ENCODE data around the gene OR6M1. TPM values are rescaled to one million over a fixed set of nuclear protein-coding genes. Genes with fewer than 3 reads are reported as not detected.

Gene OR6M1
- total RNA-seq, 6 experiments from 2014 or later = not detected

- no peaks in the 10 kb centered on the region for H3K36me3 Mint-ChIP-seq (ENCODE audit: low read depth)
- no peaks in the 10 kb centered on the region for H3K4me1 Mint-ChIP-seq (ENCODE audit: low read depth)
- H3K4me3 Mint-ChIP-seq = no peak overlapping the region
- no peak overlapping the region for H3K27ac Mint-ChIP-seq
- TF ChIP-seq CTCF (IDR thresholded peaks at IDR 0.05) = no peak
- DNase-seq = no peak
- no peaks in the 10 kb centered on the region for H3K9me3 Mint-ChIP-seq
- no peaks in the 10 kb centered on the region; the same call in 1 of the 2 replicates for H3K27me3 Mint-ChIP-seq (ENCODE audit: insufficient read depth)
These were observed 30.2 kb downstream of the OR6M1 start for GRCh38 chr11:123775715-123776549.

- no peaks in the 10 kb centered on the region; the same call in 1 of the 2 replicates for H3K27me3 Mint-ChIP-seq (ENCODE audit: insufficient read depth)
- H3K36me3 Mint-ChIP-seq (ENCODE audit: low read depth) = no peaks in the 10 kb centered on the region
- H3K4me3 Mint-ChIP-seq = no peak overlapping the region
- H3K27ac Mint-ChIP-seq = no peak overlapping the region
- no peak for DNase-seq
- no peaks in the 10 kb centered on the region for H3K9me3 Mint-ChIP-seq
- TF ChIP-seq CTCF (IDR thresholded peaks at IDR 0.05) = no peak
- no peaks in the 10 kb centered on the region for H3K4me1 Mint-ChIP-seq (ENCODE audit: low read depth)
These were observed 30.9 kb downstream of the OR6M1 start for GRCh38 chr11:123775289-123775688.

GRCh38 chr11:123773959-123774358 lies 32.2 kb downstream of the OR6M1 start:
- no peaks in the 10 kb centered on the region for H3K4me1 Mint-ChIP-seq (ENCODE audit: low read depth)
- no peak overlapping the region for H3K4me3 Mint-ChIP-seq
- no peaks in the 10 kb centered on the region for H3K36me3 Mint-ChIP-seq (ENCODE audit: low read depth)
- no peak for TF ChIP-seq CTCF (IDR thresholded peaks at IDR 0.05)
- no peak overlapping the region for H3K27ac Mint-ChIP-seq
- no peaks in the 10 kb centered on the region for H3K9me3 Mint-ChIP-seq
- no peaks in the 10 kb centered on the region; the same call in 1 of the 2 replicates for H3K27me3 Mint-ChIP-seq (ENCODE audit: insufficient read depth)
- no peak for DNase-seq

- peaks cover 1% of the 10 kb centered on the region; the same call in 1 of the 2 replicates for H3K27me3 Mint-ChIP-seq (ENCODE audit: insufficient read depth)
- no peak overlapping the region for H3K27ac Mint-ChIP-seq
- H3K4me3 Mint-ChIP-seq = no peak overlapping the region
- DNase-seq = no peak
- H3K36me3 Mint-ChIP-seq (ENCODE audit: low read depth) = no peaks in the 10 kb centered on the region
- no peak for TF ChIP-seq CTCF (IDR thresholded peaks at IDR 0.05)
- no peaks in the 10 kb centered on the region for H3K4me1 Mint-ChIP-seq (ENCODE audit: low read depth)
- no peaks in the 10 kb centered on the region for H3K9me3 Mint-ChIP-seq
These were observed 33.1 kb downstream of the OR6M1 start for GRCh38 chr11:123773026-123773425.

- TF ChIP-seq CTCF (IDR thresholded peaks at IDR 0.05) = no peak
- no peak overlapping the region for H3K4me3 Mint-ChIP-seq
- no peak for DNase-seq
- H3K36me3 Mint-ChIP-seq (ENCODE audit: low read depth) = no peaks in the 10 kb centered on the region
- H3K27ac Mint-ChIP-seq = no peak overlapping the region
- no peaks in the 10 kb centered on the region for H3K4me1 Mint-ChIP-seq (ENCODE audit: low read depth)
- no peaks in the 10 kb centered on the region for H3K9me3 Mint-ChIP-seq
- 0 out of 2 replicates have a peak, but pooled peaks cover 1% of the 10 kb centered on the region for H3K27me3 Mint-ChIP-seq (ENCODE audit: insufficient read depth)
These were observed 34.5 kb downstream of the OR6M1 start for GRCh38 chr11:123771664-123772063.

Measured in HFFc6 (cell line).